NCI-H187 treated with DMSO at 0.1 percent for 48 hours (cell line): Measurements from ENCODE around the gene PYURF.

Source experiments
- DNase-seq: peaks from one replicate; lab custom pipeline; 2025; lab: John Stamatoyannopoulos, UW

Gene PYURF

DNA sequence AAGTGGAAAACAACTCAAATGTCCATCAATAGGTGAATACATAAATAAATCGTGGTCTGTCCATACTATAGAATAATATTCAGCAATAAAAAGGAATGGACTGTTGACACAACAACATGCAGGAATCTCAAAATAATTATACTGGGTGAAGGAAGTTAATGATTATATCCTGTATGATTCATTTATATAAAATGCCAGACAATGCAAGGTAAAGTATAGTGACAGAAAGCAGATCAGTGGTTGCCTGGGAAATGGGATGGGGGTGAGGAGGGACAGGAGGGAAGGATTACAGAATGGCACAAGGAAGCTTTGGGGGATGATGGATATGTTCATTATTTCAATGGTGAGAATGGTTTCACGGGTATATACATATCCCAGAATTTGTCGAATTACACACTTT is 12.3 kb downstream of the PYURF start:
- DNase-seq = no peak

- no peak for DNase-seq
Observed at GRCh38 chr4:88503344-88503743, 20.2 kb downstream of the PYURF start.

DNA sequence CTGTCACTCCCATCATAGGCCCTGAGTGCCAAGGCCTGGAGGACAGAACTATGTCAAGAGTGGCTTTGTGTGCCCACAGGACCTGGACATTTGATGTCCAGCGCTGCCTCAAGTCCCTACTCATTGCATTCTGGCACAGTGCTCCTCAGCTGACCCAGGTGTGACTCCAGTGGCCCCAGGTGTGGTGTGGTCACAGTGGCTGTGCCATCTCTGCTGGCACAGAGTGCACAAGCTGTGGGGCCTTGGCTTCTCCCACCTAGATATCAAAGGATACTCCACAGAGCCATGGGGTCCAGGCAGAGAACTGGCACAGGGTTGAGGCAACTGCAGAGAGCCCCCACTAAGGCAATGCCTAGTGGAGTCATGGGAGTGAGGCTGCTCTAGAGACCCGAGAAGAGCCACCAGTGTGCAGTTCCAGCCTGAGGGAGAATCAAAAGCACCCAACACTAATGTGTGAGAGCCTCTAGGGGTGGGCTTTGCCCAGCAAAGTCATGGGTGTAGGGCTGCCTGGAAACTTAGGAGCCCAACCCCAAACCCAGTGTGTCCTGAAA is 25.6 kb downstream of the PYURF start:
- no peak for DNase-seq

- no peak for DNase-seq
Observed at GRCh38 chr4:88489100-88489761, 34.3 kb downstream of the PYURF start.

DNA sequence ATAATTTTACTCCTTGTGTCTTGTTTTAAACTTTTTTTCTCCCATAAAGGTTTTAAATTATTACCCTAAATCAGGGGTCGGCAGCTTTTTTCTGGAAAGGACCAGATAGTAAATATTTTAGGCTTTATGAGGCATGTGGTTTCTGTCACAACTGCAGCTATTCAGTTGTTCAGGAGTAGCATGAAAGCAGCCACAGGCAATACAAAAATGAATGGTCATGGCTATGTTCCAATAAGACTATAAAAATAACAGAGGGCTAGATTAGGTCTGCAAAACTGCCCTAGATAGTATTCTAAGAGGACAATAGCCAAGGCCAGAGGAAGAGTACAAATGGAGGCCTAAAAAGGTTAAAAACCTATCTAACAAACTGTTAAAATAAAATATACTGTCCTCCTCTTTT is 42.0 kb downstream of the PYURF start:
- DNase-seq = no peak

GRCh38 chr4:88478247-88478646 is 45.3 kb downstream of the PYURF start:
- DNase-seq = no peak

GRCh38 chr4:88477229-88477860 is 46.2 kb downstream of the PYURF start:
- no peak for DNase-seq
